HepG2 (cell line): Measurements from ENCODE around the gene CRTC2. TPM values are rescaled to one million over a fixed set of nuclear protein-coding genes. Genes with fewer than 3 reads are reported as not detected.
A peak's percentile ranks its signal among the peaks of the same experiment; 100 is the strongest.

Experiments used
- ASH2L ChIP-seq: fragments of 300-600, 200-600 bp; sonication (generic); IDR thresholded peaks from 2 replicates; pipeline ENCODE4 v1.7.0; 2017; ENCODE audit warnings: low read depth, mild to moderate bottlenecking, moderate library complexity, mixed read lengths, low read length; ENCODE audit not compliant: insufficient read length
- BCL6 ChIP-seq: IDR thresholded peaks from 2 replicates; pipeline ENCODE4 v1.6.1; 2016; ENCODE audit warnings: missing genetic modification reagents, missing compliant biosample characterization
- CENPBD1 ChIP-seq: sonication (generic); formaldehyde crosslinking; IDR thresholded peaks from 2 replicates; pipeline ENCODE4 v1.8.0; 2022; ENCODE audit warnings: missing genetic modification reagents, low read depth, mild to moderate bottlenecking, borderline replicate concordance
- EZH2 ChIP-seq: conservative IDR thresholded peaks from 2 replicates; pipeline ENCODE4 v1.6.1; 2012; ENCODE audit warnings: mild to moderate bottlenecking, low read depth, low read length, moderate library complexity
- FOXK1 ChIP-seq: sonication (generic); formaldehyde crosslinking; IDR thresholded peaks from 2 replicates; pipeline ENCODE4 v1.4.0; 2020; ENCODE audit warnings: low read depth, missing genetic modification reagents, borderline replicate concordance
- HOXA3 ChIP-seq: sonication (generic); formaldehyde crosslinking; IDR thresholded peaks from 2 replicates; pipeline ENCODE4 v1.5.0; 2020; ENCODE audit warnings: missing genetic modification reagents
- MATR3 ChIP-seq: sonication (generic); formaldehyde crosslinking; IDR thresholded peaks from 2 replicates; pipeline ENCODE4 v1.4.0; 2020; ENCODE audit warnings: missing genetic modification reagents
- NCOA1 ChIP-seq: sonication (generic); formaldehyde crosslinking; IDR thresholded peaks from 2 replicates; pipeline ENCODE4 v1.9.0; 2021; ENCODE audit warnings: missing genetic modification reagents
- NCOA2 ChIP-seq: sonication (generic); formaldehyde crosslinking; IDR thresholded peaks from 2 replicates; pipeline ENCODE4 v1.8.0; 2022; ENCODE audit warnings: inconsistent platforms
- NONO ChIP-seq, 2 experiments: fragments of 450-650 bp in 1 of 2; sonication (generic) in 1 of 2; formaldehyde crosslinking in 1 of 2; IDR thresholded peaks in 1 of 2; conservative IDR thresholded peaks in 1 of 2; 2 replicates each; pipeline versions ENCODE4 v1.6.1 to v1.8.0; 2017 to 2022; ENCODE audit warnings: mild to moderate bottlenecking in 1 of 2, missing genetic modification reagents in 1 of 2, moderate library complexity in 1 of 2
- NR2F6 ChIP-seq, 2 experiments: IDR thresholded peaks; 2 replicates each; pipeline ENCODE4 v1.6.1; 2016; ENCODE audit warnings: antibody characterized with exemption in 1 of 2, mild to moderate bottlenecking in 1 of 2
- POLR2A ChIP-seq, 2 experiments: IDR thresholded peaks; 2 replicates each; pipeline ENCODE4 v1.6.1; 2011; ENCODE audit warnings: low read depth in 2 of 2, low read length in 2 of 2, mild to moderate bottlenecking in 1 of 2, moderate library complexity in 1 of 2; ENCODE audit not compliant: insufficient read depth in 1 of 2
- RERE ChIP-seq: IDR thresholded peaks from 2 replicates; pipeline ENCODE4 v1.6.1; 2016; ENCODE audit warnings: low read depth, missing genetic modification reagents, missing compliant biosample characterization
- RNF219 ChIP-seq: sonication (generic); formaldehyde crosslinking; IDR thresholded peaks from 2 replicates; pipeline ENCODE4 v1.5.0; 2020; ENCODE audit warnings: mild to moderate bottlenecking, missing genetic modification reagents
- SOX5 ChIP-seq: IDR thresholded peaks from 2 replicates; pipeline ENCODE4 v1.6.1; 2016; ENCODE audit warnings: borderline replicate concordance
- TOE1 ChIP-seq: sonication (generic); formaldehyde crosslinking; IDR thresholded peaks from 2 replicates; pipeline ENCODE4 v1.4.0; 2020; ENCODE audit warnings: mild to moderate bottlenecking, missing genetic modification reagents
- YY1 ChIP-seq: IDR thresholded peaks from 2 replicates; pipeline ENCODE4 v1.6.1; 2011; ENCODE audit warnings: low read length, low read depth, moderate library complexity, mild to moderate bottlenecking; ENCODE audit not compliant: insufficient read depth, insufficient replicate concordance
- ZNF143 ChIP-seq: sonication (generic); formaldehyde crosslinking; IDR thresholded peaks from 2 replicates; pipeline ENCODE4 v1.4.0; 2020; ENCODE audit warnings: missing genetic modification reagents
- ZNF350 ChIP-seq: sonication (generic); formaldehyde crosslinking; IDR thresholded peaks from 2 replicates; pipeline ENCODE4 v1.4.0; 2020; ENCODE audit warnings: mild to moderate bottlenecking, low read depth, missing genetic modification reagents, borderline replicate concordance
- ZNF446 ChIP-seq: sonication (generic); formaldehyde crosslinking; IDR thresholded peaks from 2 replicates; pipeline ENCODE4 v1.5.0; 2020; ENCODE audit warnings: mild to moderate bottlenecking, missing genetic modification reagents
- ZNF530 ChIP-seq: sonication (generic); formaldehyde crosslinking; IDR thresholded peaks from 2 replicates; pipeline ENCODE4 v1.5.0; 2020; ENCODE audit warnings: low read depth, mild to moderate bottlenecking, missing genetic modification reagents
- ZNF605 ChIP-seq: sonication (generic); formaldehyde crosslinking; IDR thresholded peaks from 2 replicates; pipeline ENCODE4 v1.8.0; 2022; ENCODE audit warnings: mild to moderate bottlenecking, missing genetic modification reagents
- ZNF713 ChIP-seq: sonication (generic); formaldehyde crosslinking; IDR thresholded peaks from 2 replicates; pipeline ENCODE4 v1.4.0; 2020; ENCODE audit warnings: mild to moderate bottlenecking, missing genetic modification reagents
- polyA plus RNA-seq, 8 experiments: library from polyadenylated mRNA; depleted of rRNA in 3 of 8; stranded (reverse) in 7 of 8; unstranded in 1 of 8; fragments of >200 nt; fragmentation: Illumina TruSeq in 4 of 8; extraction: Trizol in 4 of 8; gene quantifications; 2 replicates each; pipeline versions ENCODE4 v1.2.1 to v1.2.3, GENCODE V29; 2011 to 2016; ENCODE audit warnings: low read depth in 4 of 8, missing spikeins in 1 of 8, mixed read lengths in 1 of 8; ENCODE audit not compliant: insufficient read depth in 1 of 8
- total RNA-seq, 5 experiments: library from RNA; depleted of rRNA; stranded (reverse); fragments of >200 nt; fragmentation: Illumina TruSeq; extraction: Trizol; gene quantifications; 2 replicates each; pipeline ENCODE4 v1.2.3, GENCODE V29; 2016; ENCODE audit warnings: low read depth in 1 of 5

Gene CRTC2
- total and polyA plus RNA-seq, 2 of the 13 experiments (the other 11 are each of a cell fraction or from before 2014, with no cell fraction given), result 6.1 to 26.7 TPM

GRCh38 chr1:153953859-153954365, 4.5 kb downstream of the CRTC2 start (continued):
- TF ChIP-seq POLR2A (IDR thresholded peaks at IDR 0.05; ENCODE audit: insufficient read depth in 1 of 2, low read depth in 2 of 2, low read length in 2 of 2) (peak in 1 of 2 experiments; percentile 44; a peak in 1 of 4 replicates), NR2F6 (IDR thresholded peaks at IDR 0.05) (0 out of 2 replicates have a peak, but pooled peaks have one; percentile 24), NR2F6 (CRISPR knock-in tag; IDR thresholded peaks at IDR 0.05) (peak; percentile 56; the same call in 1 of the 2 replicates), ZNF530 (no peak), ZNF350 (CRISPR knock-in tag) (peak; percentile 54; the same call in 1 of the 2 replicates), EZH2 (no peak), NONO (IDR thresholded peaks at IDR 0.05) (no peak), NONO (CRISPR knock-in tag; conservative IDR thresholded peaks at IDR 0.05) (peak; percentile 58), SOX5 (peak; percentile 54), ZNF605 (CRISPR knock-in tag) (0 out of 2 replicates have a peak, but pooled peaks have one; percentile 51), NCOA2 (CRISPR knock-in tag) (no peak; the same call in 1 of the 2 replicates), ZNF446 (no peak), ZNF143 (CRISPR knock-in tag) (no peak), NCOA1 (no peak), ASH2L (peak; percentile 58), BCL6 (CRISPR knock-in tag) (no peak), RNF219 (CRISPR knock-in tag) (no peak), HOXA3 (CRISPR knock-in tag) (peak; percentile 38; the same call in 1 of the 2 replicates), TOE1 (CRISPR knock-in tag) (no peak), ZNF713 (CRISPR knock-in tag) (no peak), YY1 (peak; percentile 70), CENPBD1 (CRISPR knock-in tag) (no peak), MATR3 (CRISPR knock-in tag) (no peak), FOXK1 (peak; percentile 89; the same call in 1 of the 2 replicates), RERE (0 out of 2 replicates have a peak, but pooled peaks have one; percentile 22)
